MV-4-11 (cell line): ENCODE data around the gene CBR1.
A peak's percentile ranks its signal among the peaks of the same experiment; 100 is the strongest.
"Not testable (repeated sequence)": the region's sequence is repeated elsewhere in the genome, so short reads cannot be mapped to it uniquely, and the experiment has no call there.

ENCODE experiments used
- DNase-seq: peaks from one replicate; lab custom pipeline; 2025; lab: John Stamatoyannopoulos, UW

The CBR1 gene

GRCh38 chr21:36079671-36080070 is 9.8 kb downstream of the CBR1 start:
- DNase-seq: no peak

GRCh38 chr21:36080386-36080785 is 10.6 kb downstream of the CBR1 start:
- no peak for DNase-seq

DNA sequence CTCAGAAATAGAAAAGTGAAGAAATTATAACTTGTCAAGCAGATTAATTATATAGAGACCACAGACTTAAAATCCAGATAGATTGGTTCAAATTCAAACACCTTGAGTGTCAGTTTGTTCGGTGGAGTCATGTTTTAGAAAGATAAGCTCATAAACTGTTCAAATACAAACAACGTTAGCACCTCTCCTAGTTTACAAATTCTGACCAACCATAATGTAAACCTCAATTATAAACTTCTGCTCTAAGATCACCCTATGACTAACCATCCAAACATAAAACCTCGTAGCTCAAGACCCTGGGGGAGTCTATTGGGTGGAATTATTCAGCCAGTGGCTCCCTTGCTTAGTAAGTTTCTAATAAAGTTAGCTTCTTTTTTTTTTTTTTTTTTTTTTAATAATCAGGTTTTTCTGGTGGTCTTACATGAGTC is 12.4 kb downstream of the CBR1 start:
- DNase-seq: no peak

DNA sequence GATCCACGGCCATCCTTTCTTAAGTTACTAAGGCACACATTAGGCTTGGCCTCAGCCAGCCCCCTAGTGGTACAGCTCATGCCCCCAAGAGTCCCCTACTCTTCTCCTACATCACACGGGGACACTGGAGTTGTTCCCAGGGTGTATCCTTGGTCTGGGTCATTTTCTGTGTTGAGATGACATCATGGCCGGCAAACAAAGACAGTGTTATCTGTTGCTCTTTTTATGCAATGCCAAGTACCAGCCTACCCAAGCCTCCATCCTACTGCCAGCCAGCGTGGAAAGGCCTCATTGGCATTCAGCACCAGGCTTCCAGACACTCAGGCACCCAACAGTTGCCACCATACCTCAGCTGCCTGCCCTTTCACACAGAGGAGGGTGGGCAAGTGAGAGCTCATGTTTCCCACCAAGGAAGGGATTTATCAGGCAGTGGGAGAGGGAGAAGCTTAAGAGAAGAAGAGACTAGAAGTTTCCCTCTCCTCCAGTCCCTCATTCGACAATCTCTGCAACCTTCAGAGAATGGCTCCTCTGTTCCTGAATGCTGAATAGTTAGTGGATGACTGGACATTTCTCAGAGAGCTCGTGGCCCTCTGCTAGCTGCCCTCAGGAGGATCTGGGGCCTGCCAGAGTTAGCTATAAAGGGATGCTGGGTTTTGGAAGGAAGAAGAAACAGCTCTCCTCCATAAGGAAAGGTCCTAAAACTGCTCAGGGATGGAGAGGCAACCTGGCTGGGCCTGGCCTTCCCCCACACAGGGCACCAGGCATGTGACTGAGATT is 17.7 kb downstream of the CBR1 start:
- DNase-seq: no peak

GRCh38 chr21:36089946-36090345 is 20.1 kb downstream of the CBR1 start:
- no peak for DNase-seq

GRCh38 chr21:36092681-36093080 is 22.9 kb downstream of the CBR1 start:
- DNase-seq: no peak

DNA sequence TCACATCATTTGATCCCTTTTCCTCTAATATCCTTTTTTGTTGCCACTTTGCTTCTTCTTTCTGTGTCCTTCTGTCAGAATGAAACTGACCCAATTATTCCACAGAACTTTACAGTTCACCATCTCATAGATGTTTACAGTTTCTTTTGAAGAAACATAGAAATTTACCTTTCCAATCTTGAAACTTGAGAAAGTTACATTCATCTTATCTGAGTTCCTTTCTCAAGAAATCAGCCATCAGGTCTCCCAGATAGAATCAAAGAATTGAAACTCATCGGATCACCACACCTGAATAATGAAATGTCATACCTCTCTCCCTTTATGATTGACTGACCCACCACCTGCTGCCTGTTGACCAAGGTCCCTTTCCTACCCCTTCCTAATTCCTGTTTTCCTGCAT is 23.7 kb downstream of the CBR1 start:
- no peak for DNase-seq

DNA sequence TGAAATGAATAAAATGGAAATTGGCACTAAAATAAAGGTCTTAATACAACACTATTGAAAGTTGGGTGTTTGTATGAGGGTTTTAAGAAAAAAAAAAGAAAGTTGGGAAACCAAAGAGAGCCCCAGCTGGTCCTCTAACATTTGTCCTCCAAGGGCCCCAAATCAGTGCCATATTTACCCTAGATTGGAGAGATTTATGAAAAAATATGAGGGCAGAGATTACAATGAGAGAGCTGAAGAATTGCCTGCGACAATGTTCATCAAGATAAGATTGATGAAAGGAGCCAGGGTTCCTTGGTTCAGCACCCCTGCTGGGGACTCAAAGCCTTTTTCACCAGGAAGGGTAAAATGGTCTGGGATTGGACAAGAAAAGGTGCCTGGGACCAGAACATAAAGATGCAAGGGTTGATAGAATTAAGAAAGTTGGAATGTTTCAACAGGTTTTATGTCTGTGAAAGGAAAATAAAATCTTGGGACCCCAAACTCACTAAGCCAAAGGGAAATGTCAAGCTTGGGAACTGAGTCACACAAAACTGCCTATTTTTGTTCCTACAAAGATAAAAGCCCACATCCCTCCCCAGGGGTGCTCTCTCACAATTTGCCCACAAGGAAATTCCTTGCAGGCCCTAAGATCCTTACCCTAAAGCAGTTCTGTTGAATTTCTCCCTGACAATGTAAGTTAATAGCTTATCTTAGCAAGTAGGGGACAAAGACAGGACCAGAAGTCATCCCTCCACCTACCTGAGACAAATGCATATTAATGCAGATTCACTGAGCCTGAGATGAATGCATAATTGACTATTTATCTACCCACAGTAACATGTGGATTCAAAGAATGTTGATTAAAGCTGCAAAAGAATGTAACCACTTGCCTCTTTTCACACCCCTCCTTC is 26.8 kb downstream of the CBR1 start:
- DNase-seq: no peak

GRCh38 chr21:36097427-36098181 is 27.8 kb downstream of the CBR1 start:
- DNase-seq: peak; percentile 89

GRCh38 chr21:36098182-36098532 is 28.3 kb downstream of the CBR1 start:
- no peak for DNase-seq

GRCh38 chr21:36099000-36099399 is 29.2 kb downstream of the CBR1 start:
- no peak for DNase-seq

DNA sequence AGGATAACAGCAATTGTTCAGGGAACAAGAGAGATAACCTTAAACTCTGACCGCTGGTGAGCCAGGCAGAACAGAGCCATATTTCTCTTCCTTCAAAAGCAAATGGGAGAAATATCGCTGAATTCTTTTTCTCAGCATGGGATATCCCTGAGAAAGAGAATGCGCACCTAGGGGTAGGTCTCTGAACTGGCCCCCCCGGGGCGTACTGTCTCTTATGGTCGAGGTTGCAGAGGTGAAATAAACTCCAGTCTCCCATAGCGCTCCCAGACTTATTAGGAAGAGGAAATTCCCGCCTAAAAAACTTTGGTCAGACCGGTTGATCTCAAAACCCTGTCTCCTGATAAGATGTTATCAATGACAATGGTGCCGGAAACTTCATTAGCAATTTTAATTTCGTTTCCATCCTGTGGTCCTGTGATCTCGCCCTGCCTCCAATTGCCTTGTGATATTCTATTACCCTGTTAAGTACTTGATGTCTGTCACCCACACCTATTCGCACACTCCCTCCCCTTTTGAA is 29.9 kb downstream of the CBR1 start:
- DNase-seq: not testable (repeated sequence)

- no peak for DNase-seq
Observed at GRCh38 chr21:36100971-36101641, 31.3 kb downstream of the CBR1 start.

- DNase-seq: no peak
Observed at GRCh38 chr21:36103434-36103833, 33.6 kb downstream of the CBR1 start.

DNA sequence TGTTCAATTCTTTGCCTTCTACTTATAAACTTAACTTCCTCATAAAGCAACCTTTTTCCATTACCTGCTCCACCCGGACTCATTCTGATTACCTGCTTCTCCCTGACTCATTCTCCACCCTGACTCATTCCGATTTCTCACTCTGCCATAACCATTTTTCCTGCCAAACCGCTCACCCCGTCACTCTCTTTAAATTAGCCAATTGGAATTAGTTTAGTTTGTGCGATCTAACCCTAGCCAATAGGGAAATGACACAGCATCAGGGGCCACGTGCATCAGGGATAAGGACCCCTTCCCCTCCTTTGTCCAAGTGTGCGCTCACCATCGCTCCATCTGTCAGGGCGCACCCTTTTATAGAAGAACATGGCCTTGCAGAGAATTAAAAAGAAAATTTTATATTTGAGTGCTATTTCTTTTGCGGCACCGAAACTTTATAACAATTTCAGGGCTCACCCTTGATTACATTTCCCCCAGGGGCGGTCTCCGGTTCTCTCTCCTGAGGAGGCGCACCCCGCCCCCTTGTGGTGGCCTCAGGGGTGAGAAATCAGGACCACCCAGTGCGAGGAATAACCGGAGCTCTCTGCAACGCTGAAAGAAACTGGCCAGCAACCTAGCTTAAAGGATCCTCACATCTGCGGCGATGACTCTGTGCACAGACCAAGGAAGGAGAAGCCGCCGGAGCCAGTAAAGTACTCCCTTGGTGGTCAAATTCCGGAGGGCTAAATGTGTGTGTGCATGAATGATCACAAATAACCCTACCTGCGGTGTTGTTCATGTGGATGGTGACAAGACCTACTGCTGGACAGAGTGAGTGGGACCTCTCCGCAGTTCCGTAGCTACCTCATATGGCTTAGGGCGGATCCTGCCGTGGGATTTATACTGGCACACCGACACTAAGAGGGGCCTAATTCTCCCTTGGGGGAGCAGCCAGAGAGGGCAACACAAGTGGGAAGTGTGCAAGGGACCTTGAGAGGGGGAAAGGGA is 34.8 kb downstream of the CBR1 start:
- DNase-seq: no peak

GRCh38 chr21:36105327-36105842 is 35.6 kb downstream of the CBR1 start:
- no peak for DNase-seq

- no peak for DNase-seq
Observed at GRCh38 chr21:36109868-36110267, 40.0 kb downstream of the CBR1 start.

GRCh38 chr21:36111238-36111637 is 41.4 kb downstream of the CBR1 start:
- no peak for DNase-seq

- peak; percentile 46 for DNase-seq
Observed at GRCh38 chr21:36113647-36114428, 44.0 kb downstream of the CBR1 start.
